Natural killer cell treated with Interleukin-12 subunit alpha and Interleukin-12 subunit beta and Interleukin-15 and Interleukin-18, amount 100 ng/mL, for 72 hours (primary cell): ENCODE data around the gene FRMPD4. TPM values are rescaled to one million over a fixed set of nuclear protein-coding genes. Genes with fewer than 3 reads are reported as not detected.

Source experiments
- ATAC-seq, 2 donors: fragments of 150-1000 bp; cut with Tn5 transposase in 1 of 2; sonication (Bioruptor Pico), chemical (Tn5 transposase) in 1 of 2; 2 replicates each; pipeline ENCODE4 v1.10.0; 2021
- DNase-seq: peaks from one replicate; pipeline ENCODE4 v3.0.0; 2022; ENCODE audit warnings: low spot score
- H3K27ac Mint-ChIP-seq, 2 donors: 1 replicate in 1 of 2; 2 replicates in 1 of 2; pipeline ENCODE4 v1.8.0; 2022; ENCODE audit warnings: mixed read lengths in 2 of 2, mild to moderate bottlenecking in 1 of 2, moderate library complexity in 1 of 2
- H3K27me3 Mint-ChIP-seq, 2 donors: 1 replicate in 1 of 2; 2 replicates in 1 of 2; pipeline ENCODE4 v1.8.0; 2022; ENCODE audit warnings: mixed read lengths in 2 of 2
- H3K36me3 Mint-ChIP-seq: one replicate; pipeline ENCODE4 v1.8.0; 2022; ENCODE audit warnings: mixed read lengths
- H3K4me1 Mint-ChIP-seq, 2 donors: 1 replicate in 1 of 2; 2 replicates in 1 of 2; pipeline ENCODE4 v1.8.0; 2022; ENCODE audit warnings: low read depth in 2 of 2, mixed read lengths in 2 of 2, mild to moderate bottlenecking in 1 of 2
- H3K4me3 Mint-ChIP-seq: one replicate; pipeline ENCODE4 v1.8.0; 2022; ENCODE audit warnings: mixed read lengths
- H3K9me3 Mint-ChIP-seq: 2 replicates; pipeline ENCODE4 v1.8.0; 2022; ENCODE audit warnings: mixed read lengths
- total RNA-seq, 2 donors: library from RNA; stranded (reverse); gene quantifications; one replicate each; pipeline ENCODE4 v1.2.3, GENCODE V29; 2022

FRMPD4 gene
- total RNA-seq, 2 donors from 2014 or later: not detected

DNA sequence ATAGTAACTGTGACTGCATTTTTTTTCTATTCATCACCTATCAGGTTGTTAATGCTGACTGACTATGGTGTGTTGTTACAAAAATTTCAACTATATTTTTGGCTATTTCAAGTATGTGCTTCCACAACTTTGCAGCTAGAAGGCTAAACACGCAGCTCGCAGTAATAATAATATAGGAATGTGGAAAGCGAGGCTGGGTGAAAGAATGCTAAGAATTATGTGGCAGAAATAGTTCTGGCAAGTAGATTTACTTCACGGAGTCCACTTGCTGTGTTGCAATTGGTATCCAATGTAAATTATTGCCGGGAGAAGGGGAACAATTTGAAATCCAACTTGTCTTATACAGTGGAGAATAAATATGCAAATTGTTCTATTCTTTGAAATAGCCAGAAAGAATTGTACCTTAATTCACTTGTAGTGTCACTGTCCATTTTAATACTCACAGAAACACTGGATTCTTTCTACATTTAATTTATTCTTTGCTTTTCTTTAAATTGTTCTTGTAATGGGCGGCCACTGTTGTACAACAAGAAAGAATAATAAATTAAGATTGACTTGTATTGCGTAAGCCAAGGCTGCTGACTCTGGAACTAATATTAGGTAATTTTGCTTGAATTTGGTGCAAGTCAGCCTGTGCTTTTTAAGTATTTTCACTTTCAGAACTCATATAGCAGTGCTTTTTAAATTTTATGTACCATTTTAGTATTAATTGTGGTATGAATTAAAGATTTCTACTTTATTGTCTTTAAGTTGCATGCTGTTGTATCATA is 154.9 kb downstream of the FRMPD4 start:
- H3K27me3 Mint-ChIP-seq: peaks cover 7 to 9% of the 10 kb centered on the region in 2 donors
- no peaks in the 10 kb centered on the region for H3K36me3 Mint-ChIP-seq
- H3K9me3 Mint-ChIP-seq: peaks cover 14% of the 10 kb centered on the region
- no peaks in the 10 kb centered on the region for H3K4me1 Mint-ChIP-seq
- no peak overlapping the region for H3K4me3 Mint-ChIP-seq
- no peak for ATAC-seq
- no peak for DNase-seq
- H3K27ac Mint-ChIP-seq: no peak overlapping the region

DNA sequence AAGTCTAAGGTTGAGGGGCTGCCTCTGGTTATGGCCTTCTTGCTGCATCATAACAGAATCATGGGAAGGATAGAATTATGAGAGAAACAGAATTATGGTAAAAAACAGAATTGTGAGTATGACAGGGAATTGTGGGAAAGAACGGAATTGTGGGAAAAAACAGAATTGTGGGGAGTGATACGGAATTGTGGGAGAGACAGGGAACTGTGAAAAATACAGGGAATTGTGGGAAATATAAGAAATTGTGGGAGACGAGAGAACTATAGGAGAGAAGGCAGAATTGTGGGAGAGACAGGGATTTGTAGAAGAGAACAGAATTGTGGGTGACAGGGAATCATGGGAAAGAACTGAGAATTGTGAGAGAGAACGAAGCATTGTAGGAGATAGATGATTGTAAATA is 159.1 kb downstream of the FRMPD4 start:
- no peak for DNase-seq
- no peak overlapping the region for H3K27ac Mint-ChIP-seq
- ATAC-seq: no peak
- H3K36me3 Mint-ChIP-seq: no peaks in the 10 kb centered on the region
- no peak overlapping the region for H3K4me3 Mint-ChIP-seq
- peaks cover 0 to 8% of the 10 kb centered on the region in 2 donors for H3K27me3 Mint-ChIP-seq
- peaks cover 7% of the 10 kb centered on the region for H3K9me3 Mint-ChIP-seq
- H3K4me1 Mint-ChIP-seq: no peaks in the 10 kb centered on the region

DNA sequence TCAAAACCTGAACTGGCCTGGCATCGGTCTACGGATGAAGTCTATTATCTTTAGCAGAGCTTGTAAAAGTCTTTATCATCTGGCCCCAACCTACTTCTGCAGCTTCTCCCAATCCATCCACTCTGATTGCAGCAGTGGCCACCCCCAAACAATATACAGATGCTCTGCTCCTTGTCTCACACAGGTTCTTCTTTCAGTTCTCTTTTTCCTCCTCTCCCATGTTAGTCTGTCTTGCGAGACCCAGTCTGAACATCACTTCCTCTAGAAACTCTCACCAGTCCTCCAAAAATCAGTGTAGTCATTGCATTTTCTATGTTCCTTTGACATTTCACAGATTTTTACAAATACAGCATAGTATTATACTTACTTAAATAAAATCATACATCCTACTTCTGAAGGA is 163.0 kb downstream of the FRMPD4 start:
- H3K36me3 Mint-ChIP-seq: no peaks in the 10 kb centered on the region
- no peak for DNase-seq
- H3K4me1 Mint-ChIP-seq: no peaks in the 10 kb centered on the region
- H3K27me3 Mint-ChIP-seq: peaks cover 0 to 8% of the 10 kb centered on the region in 2 donors
- no peak overlapping the region for H3K4me3 Mint-ChIP-seq
- H3K9me3 Mint-ChIP-seq: peaks cover 7% of the 10 kb centered on the region
- no peak overlapping the region for H3K27ac Mint-ChIP-seq
- ATAC-seq: no peak

DNA sequence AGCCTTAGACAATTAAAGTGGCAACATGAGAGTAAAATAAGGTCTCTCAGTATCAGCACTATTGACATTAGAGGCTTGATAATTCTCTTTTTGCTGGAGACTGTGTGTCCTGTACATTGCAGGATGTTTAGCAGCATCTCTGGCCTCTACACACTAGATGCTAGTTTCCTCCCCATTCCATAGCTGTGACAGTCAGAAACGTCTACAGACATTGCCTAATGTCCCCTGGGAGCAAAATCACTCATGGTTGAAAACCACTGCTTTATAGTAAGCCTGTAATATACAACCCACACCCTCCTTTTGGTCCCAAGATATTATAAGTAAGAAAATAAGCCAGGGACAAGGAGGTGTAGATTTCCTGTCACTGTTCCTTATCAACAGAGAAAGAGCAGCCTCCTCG is 166.0 kb downstream of the FRMPD4 start:
- DNase-seq (no peak), ATAC-seq (no peak)
- Mint-ChIP-seq H3K9me3 (peaks cover 5% of the 10 kb centered on the region), H3K36me3 (no peaks in the 10 kb centered on the region), H3K4me1 (no peaks in the 10 kb centered on the region), H3K4me3 (no peak overlapping the region), H3K27ac (no peak overlapping the region), H3K27me3 (peaks cover 0 to 3% of the 10 kb centered on the region in 2 donors)

DNA sequence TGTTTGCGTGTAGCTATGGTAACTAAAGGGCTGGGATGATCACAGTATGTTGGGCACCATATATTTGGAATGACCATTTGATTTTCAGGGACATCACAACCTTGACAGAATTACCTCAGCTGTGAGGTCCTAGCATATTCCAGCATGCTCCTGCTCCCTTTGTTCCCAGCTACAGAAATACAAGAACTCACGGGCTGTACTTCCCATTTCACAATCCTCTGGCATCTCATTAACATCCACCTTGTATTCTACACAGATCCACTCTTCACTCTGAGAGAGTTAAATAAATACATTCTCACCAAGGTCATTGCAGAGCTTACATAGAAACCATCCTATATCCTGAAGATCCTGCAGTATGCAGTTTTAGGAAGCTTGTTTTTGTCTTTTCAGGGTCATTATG is 169.7 kb downstream of the FRMPD4 start:
- Mint-ChIP-seq H3K4me1 (no peaks in the 10 kb centered on the region), H3K27me3 (peaks cover 0 to 3% of the 10 kb centered on the region in 2 donors), H3K4me3 (no peak overlapping the region), H3K36me3 (no peaks in the 10 kb centered on the region), H3K27ac (no peak overlapping the region), H3K9me3 (peaks cover 6% of the 10 kb centered on the region)
- ATAC-seq (no peak), DNase-seq (no peak)

DNA sequence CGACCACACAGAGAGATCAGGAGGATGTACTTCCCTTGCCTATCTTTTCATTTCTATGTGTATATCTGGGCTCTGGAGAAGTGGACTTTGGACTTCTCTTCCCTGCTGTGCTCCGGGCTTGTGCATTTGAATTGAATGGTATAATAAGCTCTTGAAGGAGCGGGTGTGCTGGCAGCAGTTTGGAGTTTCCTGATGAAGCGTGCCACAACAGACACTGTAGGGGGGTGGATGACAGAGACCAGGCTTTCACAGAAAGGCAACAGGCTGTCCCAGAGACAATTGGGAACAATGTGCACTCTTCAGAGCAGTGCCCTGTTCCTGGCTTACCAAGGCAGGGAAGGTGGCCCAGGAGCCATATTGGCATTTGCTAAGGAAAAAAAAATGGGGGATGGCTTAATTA is 170.1 kb downstream of the FRMPD4 start:
- no peaks in the 10 kb centered on the region for H3K4me1 Mint-ChIP-seq
- no peak overlapping the region for H3K27ac Mint-ChIP-seq
- no peak overlapping the region for H3K4me3 Mint-ChIP-seq
- peaks cover 0 to 3% of the 10 kb centered on the region in 2 donors for H3K27me3 Mint-ChIP-seq
- peaks cover 6% of the 10 kb centered on the region for H3K9me3 Mint-ChIP-seq
- no peak for DNase-seq
- ATAC-seq: no peak
- H3K36me3 Mint-ChIP-seq: no peaks in the 10 kb centered on the region

DNA sequence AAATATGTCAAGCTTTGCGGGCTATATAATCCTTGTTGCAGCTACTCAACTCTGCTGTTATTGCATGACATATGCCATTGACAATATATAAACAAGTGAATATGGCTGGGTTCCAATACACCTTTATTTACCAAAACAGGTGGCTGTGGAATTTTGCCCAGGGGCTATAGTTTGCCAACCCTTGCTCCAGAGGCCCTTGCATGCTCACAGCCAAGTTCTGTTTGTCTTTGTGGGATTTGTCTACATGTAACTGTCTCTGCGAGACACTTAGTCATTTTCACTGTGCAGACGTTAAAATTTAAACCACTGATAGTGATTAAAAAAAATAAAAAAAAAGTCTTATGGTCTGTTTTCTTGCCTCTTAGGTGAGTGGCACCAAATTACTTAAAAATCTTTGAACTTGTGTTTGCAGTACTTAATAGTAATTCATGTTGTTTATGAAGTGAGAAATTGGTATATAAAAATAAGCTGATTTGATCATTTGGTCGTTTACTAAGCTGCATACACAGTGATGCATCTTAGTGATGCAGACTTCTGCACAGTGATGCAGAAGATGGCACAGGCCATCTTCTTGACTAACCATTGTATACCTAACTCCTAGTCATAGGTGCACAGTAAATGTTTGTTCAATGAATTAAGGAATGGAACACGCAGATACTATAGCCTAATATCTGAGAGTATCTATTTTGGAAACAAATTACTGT is 170.9 kb downstream of the FRMPD4 start:
- no peaks in the 10 kb centered on the region for H3K4me1 Mint-ChIP-seq
- H3K36me3 Mint-ChIP-seq: no peaks in the 10 kb centered on the region
- no peak for DNase-seq
- peaks cover 0 to 3% of the 10 kb centered on the region in 2 donors for H3K27me3 Mint-ChIP-seq
- no peak overlapping the region for H3K27ac Mint-ChIP-seq
- H3K4me3 Mint-ChIP-seq: no peak overlapping the region
- peaks cover 6% of the 10 kb centered on the region for H3K9me3 Mint-ChIP-seq
- no peak for ATAC-seq

DNA sequence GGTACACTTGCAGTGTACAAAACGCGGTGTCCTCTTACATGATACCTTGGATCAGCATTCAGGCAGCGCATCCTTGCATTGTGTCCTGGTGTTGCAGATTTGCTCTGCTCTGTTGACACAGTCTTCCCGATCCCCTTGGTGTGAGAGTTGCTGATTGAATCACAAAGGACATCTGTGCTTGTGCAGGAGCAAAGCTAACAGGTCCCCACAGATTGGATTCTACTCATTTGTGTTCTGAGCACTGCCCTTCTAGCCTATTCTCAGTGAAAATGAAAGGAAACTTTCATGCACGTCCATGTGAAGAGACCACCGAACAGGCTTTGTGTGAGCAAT is 171.4 kb downstream of the FRMPD4 start:
- ATAC-seq (no peak), DNase-seq (no peak)
- Mint-ChIP-seq H3K27ac (no peak overlapping the region), H3K4me1 (no peaks in the 10 kb centered on the region), H3K9me3 (peaks cover 6% of the 10 kb centered on the region), H3K36me3 (no peaks in the 10 kb centered on the region), H3K4me3 (no peak overlapping the region), H3K27me3 (peaks cover 0 to 3% of the 10 kb centered on the region in 2 donors)

DNA sequence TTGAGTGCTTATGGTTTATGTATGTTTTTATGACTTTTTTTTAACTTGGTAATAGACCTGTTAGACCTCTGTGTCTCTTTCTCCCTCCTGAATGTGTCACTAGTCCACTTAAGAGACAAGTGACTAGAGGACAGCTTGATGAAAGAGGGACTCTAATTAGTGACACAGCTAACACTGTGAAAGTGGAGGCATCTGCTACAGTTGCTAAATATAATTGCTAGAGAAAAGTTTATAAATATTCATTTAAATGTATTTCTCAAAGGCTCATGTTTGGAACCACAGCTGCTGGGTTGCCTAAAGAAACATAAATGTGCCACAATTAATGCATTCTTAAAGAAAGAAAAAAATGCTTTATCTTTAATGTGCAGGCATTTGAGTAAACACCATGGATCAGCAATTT is 176.4 kb downstream of the FRMPD4 start:
- Mint-ChIP-seq H3K27ac (no peak overlapping the region), H3K27me3 (peaks cover 0 to 3% of the 10 kb centered on the region in 2 donors), H3K4me3 (no peak overlapping the region), H3K36me3 (no peaks in the 10 kb centered on the region), H3K4me1 (no peaks in the 10 kb centered on the region), H3K9me3 (peaks cover 6% of the 10 kb centered on the region)
- no peak for ATAC-seq
- DNase-seq: no peak

DNA sequence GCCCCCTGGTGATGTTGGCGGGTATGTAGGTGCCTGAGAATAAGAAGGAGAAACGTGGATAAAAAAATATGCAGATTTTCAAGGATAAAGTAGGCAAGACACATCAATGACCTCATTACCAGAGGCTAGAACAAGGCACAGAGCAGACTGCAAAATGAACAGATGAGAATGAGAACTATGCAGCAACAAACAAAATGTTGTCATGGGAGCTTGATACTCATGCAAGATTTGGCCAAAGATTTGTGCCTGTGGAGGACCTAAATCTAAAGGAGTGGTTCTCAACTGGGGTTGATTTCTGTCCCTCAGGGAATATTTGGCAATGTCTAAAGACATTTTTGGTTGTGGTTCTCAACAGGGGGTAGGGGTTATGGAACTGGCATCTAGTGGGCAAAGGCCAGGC is 177.3 kb downstream of the FRMPD4 start:
- Mint-ChIP-seq H3K36me3 (no peaks in the 10 kb centered on the region), H3K4me1 (no peaks in the 10 kb centered on the region), H3K27ac (no peak overlapping the region), H3K4me3 (no peak overlapping the region), H3K9me3 (peaks cover 3% of the 10 kb centered on the region), H3K27me3 (no peaks in the 10 kb centered on the region)
- ATAC-seq (no peak), DNase-seq (no peak)

DNA sequence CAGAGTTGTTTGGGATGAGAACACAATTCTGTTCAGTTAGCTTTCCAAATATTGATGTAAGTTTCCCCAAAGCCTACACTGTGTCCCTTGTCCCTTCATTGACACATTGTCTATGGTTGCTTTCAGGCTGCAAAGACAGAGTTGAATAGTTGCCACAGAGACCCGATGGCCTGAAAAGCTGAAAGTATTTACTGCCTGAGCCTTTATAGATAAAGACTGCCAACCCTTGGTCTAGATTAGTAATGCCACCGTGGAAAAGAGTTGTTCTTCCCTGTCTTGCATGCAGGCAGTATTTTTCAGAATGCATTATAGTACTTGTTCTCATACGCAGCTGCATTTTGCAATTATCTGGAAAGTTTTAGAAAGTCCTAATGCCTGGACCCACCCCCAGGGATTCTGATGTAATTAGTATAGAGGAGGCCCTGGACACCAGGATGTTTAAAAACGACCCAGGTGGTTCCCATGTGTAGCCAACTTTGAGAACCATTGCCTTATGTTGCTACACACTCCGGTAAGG is 180.8 kb downstream of the FRMPD4 start:
- Mint-ChIP-seq H3K27ac (no peak overlapping the region), H3K4me1 (no peaks in the 10 kb centered on the region), H3K9me3 (peaks cover 3% of the 10 kb centered on the region), H3K4me3 (no peak overlapping the region), H3K27me3 (no peaks in the 10 kb centered on the region), H3K36me3 (no peaks in the 10 kb centered on the region)
- no peak for DNase-seq
- ATAC-seq: no peak

DNA sequence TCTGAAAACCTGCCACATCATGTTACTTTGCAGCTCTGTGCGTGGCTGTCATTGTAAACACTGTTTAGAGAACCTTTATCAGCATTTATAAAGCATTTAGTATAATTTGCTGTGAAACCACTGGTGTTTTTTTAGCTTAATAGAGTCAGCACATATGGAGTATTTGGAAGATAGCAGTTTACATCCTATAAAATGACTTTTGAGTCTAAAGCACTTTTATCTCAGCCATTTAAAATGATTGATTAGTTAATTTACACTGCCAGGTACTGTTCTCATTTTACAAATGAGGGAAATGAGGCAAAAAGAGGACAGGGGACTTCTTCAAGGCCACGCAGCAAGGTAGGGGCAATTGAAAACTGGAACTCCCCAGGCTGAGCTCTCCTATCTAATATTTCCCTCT is 181.7 kb downstream of the FRMPD4 start:
- H3K4me3 Mint-ChIP-seq: no peak overlapping the region
- no peak overlapping the region for H3K27ac Mint-ChIP-seq
- ATAC-seq: no peak

DNA sequence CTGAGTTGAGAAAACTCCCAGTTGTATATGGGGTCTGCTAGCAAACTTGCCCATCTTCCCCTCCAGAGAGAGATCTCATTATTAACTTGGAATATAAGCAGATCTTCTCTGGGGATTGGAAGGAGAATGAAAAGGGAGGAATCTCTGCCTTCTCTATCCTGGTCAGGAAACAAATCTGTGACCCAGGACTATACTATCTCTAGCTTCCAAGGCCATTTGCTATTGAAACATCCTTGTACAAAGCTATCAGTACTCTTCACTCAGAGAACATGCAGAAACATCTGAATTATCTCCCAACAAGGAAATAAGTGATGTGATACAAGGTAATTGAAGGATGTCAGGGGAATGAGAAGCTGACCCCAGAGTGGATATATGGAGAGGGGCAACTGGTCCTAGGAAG is 183.8 kb downstream of the FRMPD4 start:
- DNase-seq (no peak), ATAC-seq (no peak)
- Mint-ChIP-seq H3K4me1 (no peaks in the 10 kb centered on the region), H3K9me3 (no peaks in the 10 kb centered on the region), H3K27ac (no peak overlapping the region), H3K36me3 (no peaks in the 10 kb centered on the region), H3K4me3 (no peak overlapping the region), H3K27me3 (no peaks in the 10 kb centered on the region)

More for the DNA sequence above, 181.7 kb downstream of the FRMPD4 start:
- Mint-ChIP-seq H3K36me3 (no peaks in the 10 kb centered on the region), H3K4me1 (no peaks in the 10 kb centered on the region), H3K27me3 (no peaks in the 10 kb centered on the region), H3K9me3 (peaks cover 3% of the 10 kb centered on the region)
- no peak for DNase-seq

DNA sequence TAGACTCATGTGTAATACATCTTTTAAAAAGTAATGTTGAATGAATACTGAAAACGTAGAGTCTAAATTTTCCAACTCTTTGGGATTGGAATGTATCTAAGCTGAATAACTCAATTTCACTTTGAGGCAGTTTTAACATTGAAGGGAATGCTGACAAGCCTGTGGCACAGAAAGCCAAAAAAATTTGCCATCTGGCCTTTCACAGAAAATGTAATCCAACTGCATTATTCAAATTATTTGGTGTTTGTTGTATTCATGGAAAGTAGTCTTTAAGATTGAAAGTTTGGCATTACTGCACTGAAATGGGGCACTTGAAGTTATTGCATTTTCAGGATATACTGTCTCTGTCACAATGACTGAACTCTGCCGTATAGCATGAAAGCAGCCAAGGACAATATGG is 186.9 kb downstream of the FRMPD4 start:
- ATAC-seq (no peak), DNase-seq (no peak)
- no peaks in the 10 kb centered on the region for H3K9me3 Mint-ChIP-seq
- H3K4me3 Mint-ChIP-seq: no peak overlapping the region
- no peak overlapping the region for H3K27ac Mint-ChIP-seq
- no peaks in the 10 kb centered on the region for H3K27me3 Mint-ChIP-seq
- H3K36me3 Mint-ChIP-seq: no peaks in the 10 kb centered on the region
- H3K4me1 Mint-ChIP-seq: no peaks in the 10 kb centered on the region
